Measurements from ENCODE around the gene ADAMTS6.

DNA sequence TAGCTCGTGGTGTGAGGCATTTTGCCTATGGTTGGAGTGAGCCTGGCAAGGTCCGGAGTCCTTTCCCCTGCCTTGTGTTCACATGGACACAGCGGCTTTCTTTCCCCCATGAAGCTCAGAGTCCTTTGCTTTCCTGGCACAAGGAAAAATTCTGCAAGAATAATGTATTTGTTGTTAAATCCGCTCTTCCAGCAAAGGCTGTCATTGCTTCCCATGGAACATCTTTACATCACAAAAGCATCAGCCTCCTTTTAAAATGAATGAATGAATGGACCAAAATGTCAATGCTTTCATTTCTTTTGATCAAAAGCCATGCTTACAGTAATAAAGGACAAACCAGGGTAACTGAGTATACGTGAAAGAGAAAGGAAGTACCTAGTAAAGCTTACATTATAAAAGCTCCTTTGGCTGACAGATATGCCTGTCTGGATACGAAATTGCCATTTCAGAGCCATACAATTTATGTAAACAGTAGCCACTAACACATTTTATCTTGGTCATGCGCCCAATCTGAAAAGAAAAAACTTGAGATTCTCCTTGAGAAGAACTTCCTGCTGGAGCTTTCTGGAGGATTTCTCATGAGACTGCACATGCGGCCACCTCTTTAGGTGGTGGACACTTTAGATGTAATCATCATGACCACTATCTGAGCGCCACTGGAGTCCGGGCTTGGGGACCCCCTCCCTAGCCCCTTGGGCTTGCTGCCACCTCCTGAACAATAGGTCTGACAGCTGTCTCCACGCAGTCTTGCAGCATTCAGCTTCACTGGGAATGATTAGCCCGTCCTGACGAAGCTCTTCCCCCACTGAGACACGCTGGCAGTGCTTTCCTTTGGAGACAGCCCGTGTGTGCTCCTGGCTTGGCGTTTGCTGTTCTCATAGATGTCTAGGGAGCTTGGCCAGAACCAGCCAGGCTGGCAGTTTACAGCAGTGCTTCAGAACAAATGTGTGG lies 355.9 kb downstream of the ADAMTS6 start:
- TF ChIP-seq POLR2AphosphoS5 (IDR thresholded peaks at IDR 0.05; ENCODE audit: low read depth, low read length) (no peak), POLR2A (IDR thresholded peaks at IDR 0.05; ENCODE audit: low read depth, low read length) (no peak), TAF1 (IDR thresholded peaks at IDR 0.05; ENCODE audit: low read depth, low read length) (no peak), POU2F2 (IDR thresholded peaks at IDR 0.05; ENCODE audit: low read depth, low read length) (no peak), PAX5 (IDR thresholded peaks at IDR 0.05; ENCODE audit: insufficient read depth, low read length, severe bottlenecking) (no peak)

All from GM12891 (cell line).